Measurements from ENCODE around the gene LRRC40.
"Not testable (repeated sequence)": the region's sequence is repeated elsewhere in the genome, so short reads cannot be mapped to it uniquely, and the experiment has no call there.

The LRRC40 gene

GRCh38 chr1:70205434-70206118 lies at the start of gene LRRC40:
LRRC40 (minus strand) TSS chr1:70205579; CDS start chr1:70205540, 39 bp downstream.
- peak; percentile 91 for DNase-seq

DNA sequence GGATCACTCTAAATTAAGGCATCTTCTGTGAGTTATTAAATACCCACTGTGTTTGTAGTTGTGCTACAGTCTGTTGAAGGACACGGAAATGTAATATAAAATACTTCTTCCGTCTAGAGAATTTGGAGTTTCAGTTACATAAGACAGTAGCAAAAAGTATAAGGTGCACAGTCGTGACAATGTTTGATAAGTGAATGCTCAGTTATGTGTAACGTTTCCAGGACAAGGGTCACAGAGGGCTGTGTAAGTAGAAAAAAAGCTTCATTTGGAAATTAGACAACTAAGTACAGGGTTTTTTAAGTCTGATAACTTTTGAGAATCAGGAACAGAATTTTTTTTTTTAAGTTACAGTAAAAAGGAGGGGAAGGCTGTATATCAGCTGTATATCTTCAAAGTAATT lies 43.4 kb upstream of the LRRC40 start:
- no peak for DNase-seq

- DNase-seq: no peak
Observed at GRCh38 chr1:70247768-70248167, 42.4 kb upstream of the LRRC40 start.

DNA sequence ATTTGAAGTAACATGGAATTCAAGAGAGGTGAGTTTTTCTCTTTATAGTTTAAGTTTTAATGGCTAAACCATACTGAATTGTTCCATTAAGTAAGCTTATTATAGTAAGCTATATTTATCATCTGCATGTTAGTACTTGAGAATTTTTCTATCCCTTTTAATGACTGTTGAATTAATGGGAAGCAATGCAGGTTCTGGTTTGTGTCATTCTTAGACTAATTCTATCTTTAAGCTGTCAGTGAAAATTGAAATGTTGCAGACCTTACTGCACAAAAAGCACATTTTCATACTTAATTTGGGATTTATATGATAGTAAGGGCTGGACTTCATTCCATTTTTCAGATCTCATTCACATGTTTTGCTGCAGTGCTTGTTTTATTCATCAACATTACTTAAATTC lies 41.7 kb upstream of the LRRC40 start:
- no peak for DNase-seq

GRCh38 chr1:70239940-70240339 lies 34.6 kb upstream of the LRRC40 start:
- no peak for DNase-seq

DNA sequence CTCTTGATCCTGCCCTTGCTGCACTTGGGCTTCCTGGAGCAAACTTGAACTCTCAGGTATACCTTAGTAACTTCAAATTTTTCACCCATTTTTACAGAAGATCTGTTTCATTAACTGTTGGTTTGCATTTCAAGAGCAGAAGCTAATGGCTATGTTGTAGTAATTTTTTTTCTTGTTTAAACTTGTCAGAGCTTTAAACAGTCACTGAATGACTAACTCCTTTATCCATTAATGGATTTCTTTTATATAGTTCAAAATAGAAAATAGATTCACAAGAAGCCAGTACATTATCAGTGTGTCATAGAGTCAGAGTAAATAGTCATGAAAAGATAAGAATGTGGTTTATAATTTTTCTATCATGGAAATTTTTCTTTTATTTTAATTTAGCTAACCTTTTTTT lies 29.4 kb upstream of the LRRC40 start:
- DNase-seq: no peak

DNA sequence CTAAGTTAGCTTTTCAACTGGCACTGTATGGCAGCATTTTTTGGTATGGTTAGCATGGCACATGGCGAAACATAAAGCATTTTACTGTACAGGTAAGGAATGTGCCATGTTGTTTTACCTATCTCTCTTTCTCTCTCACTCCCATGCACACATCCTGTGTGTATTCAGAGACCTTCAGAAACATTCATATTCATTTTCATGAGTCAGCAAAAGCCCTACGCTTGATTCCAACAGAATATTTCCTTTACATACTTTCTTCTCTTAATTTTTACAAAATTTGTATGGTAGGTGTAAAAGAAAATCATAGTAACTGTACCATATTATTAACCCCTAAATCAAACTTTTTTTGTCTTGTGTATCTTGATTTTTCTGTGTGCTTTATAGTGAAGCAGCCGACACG lies 26.1 kb upstream of the LRRC40 start:
- DNase-seq: no peak

DNA sequence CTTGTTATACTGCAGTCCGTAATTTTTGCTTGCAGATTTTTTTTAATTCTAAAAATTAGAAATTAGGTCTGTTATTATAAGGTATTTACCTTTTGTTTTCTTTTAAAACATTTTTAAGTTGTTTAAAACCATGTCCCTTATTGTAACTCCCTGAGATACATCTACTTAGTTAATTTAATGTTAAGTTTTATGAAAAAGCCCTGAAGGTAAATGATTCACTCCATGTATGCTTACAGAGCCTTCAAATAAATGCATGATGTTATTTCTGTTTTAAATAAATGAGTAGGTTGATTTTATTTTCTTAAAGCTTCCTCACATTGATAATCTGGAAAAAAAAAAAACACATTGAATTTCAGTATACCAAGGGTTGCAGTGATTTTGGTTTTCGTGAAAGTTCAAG lies 23.3 kb upstream of the LRRC40 start:
- no peak for DNase-seq

DNA sequence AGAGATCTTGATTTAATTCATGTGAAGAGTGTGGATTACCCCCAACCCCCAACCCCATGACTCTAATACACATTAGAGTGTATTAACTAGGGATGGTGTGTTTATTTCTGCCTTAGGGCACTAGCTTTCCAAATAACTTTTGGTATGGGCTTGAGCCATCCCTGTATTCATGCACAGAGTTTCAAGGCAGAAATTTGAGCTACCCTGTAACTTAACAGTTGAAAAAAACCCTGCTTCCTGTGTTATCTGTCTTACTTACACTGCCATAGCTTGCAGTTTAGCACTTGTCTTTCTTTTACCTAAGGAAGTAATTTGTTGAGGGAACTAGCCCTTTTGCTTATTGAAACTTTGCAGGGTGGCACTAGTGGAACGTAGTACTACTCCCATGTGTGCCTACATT lies 22.1 kb upstream of the LRRC40 start:
- no peak for DNase-seq

DNA sequence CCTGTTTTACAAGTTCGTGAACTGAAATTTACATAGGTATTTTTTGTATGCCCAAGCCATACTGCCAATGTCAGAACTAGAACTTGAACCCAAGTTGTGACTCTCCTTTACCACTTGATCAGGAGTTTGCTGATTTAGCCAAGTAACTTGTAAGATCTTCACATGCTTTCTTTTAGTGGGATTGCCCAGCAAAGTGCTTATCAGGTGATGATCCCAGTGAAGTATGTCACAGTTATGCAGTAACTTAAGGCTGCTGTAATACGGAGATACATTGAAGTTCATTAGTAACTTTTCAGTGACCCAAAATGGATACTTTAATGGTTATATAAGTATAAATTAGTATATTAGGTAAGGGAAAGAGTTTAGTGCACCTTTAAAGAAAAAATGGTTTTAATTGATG lies 19.6 kb upstream of the LRRC40 start:
- no peak for DNase-seq

GRCh38 chr1:70222716-70223235 lies 17.4 kb upstream of the LRRC40 start:
- DNase-seq: no peak

GRCh38 chr1:70221238-70222121 lies 16.1 kb upstream of the LRRC40 start, which contains the start of gene SRSF11:
SRSF11 (plus strand) TSS chr1:70221380; CDS start chr1:70221637, 257 bp downstream.
- peak; percentile 94 for DNase-seq

DNA sequence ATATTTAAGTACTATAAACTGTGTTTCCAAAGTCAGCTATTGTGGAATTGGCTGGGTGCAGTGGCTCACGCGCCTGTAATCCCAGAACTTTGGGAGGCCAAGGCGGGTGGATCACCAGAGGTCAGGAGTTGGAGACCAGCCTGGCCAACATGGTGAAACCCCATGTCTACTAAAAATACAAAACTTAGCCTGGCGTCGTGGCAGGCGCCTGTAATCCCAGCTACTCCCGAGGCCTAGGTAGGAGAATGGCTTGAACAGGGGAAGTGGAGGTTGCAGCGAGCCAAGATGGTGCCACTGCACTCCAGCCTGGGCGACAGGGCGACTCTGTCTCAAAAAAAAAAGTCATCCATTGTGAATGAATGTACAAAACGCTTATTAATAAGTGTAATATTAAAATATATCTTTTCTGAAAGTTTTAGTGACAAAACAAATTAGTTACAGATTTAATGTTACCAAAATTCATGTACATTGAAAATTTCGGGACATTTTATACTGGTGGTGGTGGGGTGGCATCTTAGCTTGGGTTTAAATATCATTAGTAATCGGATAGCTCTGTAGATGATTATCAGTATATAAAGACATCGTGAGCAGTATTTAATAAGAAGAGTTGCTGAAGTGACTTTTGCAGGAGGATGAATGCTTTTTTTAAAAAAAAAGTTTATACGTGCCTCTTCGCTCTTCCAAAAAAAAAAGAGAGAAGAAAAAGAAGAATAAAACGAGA lies 15.3 kb upstream of the LRRC40 start:
- DNase-seq: no peak

GRCh38 chr1:70220015-70220414 lies 14.6 kb upstream of the LRRC40 start:
- peak; percentile 23 for DNase-seq

DNA sequence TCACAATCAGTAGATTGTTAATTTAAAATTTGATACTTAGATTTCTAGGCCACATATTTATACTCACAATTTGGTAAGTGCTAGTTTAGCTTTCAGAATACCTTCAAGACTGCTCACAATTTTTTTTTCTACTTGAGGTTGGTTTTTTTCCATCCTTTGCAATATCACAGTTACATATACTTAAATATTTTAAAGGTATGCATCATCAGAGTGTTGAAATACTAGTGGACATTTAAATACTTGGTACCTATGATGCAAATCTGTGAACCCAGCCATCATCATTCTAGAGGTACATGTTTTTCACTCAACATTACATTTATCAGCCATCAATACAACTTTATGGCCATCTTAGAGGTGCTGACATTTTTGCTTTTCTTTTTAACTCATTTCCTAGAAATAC lies 6.2 kb upstream of the LRRC40 start:
- DNase-seq: no peak

GRCh38 chr1:70210820-70211219 lies 5.4 kb upstream of the LRRC40 start:
- no peak for DNase-seq

DNA sequence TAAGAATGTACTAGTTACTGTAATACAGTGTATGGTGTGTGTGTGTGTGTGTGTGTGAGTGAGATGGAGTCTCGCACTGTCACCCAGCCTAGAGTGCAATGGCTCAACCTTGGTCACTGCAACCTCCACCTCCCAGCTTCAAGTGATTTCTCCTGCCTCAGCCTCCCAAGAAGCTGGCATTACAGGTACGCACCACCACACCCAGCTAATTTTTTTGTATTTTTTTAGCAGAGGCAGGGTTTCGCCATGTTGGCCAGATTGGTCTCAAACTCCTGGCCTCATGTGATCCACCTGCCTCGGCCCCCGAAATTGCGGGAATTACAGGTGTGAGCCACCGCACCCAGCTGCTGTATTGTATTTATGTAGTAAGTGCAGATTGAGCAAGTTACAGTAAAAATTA lies 2.9 kb upstream of the LRRC40 start:
- DNase-seq: no peak

DNA sequence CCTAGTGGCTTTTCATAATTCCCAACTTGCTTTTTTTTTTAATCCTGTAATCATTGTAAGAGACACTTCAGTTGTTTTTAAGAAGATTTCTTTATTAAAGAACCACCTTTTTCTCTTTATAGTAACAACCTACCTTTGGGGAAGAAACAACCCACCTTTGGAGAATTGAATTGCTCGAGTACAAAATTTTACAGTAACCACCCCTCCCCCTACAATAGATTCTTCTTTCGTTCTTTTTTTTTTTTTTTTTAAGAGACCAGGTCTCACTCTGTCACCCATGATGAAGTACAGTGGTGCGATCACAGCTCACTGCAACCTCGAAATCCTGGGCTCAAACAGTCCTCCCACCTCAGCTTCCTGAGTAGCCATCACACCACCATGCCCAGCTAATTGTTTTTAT lies 2.1 kb upstream of the LRRC40 start:
- no peak for DNase-seq

GRCh38 chr1:70206833-70207232 lies 1.5 kb upstream of the LRRC40 start:
- DNase-seq: not testable (repeated sequence)

GRCh38 chr1:70205071-70205433 lies 327 bp downstream of the LRRC40 start:
- DNase-seq: no peak

DNA sequence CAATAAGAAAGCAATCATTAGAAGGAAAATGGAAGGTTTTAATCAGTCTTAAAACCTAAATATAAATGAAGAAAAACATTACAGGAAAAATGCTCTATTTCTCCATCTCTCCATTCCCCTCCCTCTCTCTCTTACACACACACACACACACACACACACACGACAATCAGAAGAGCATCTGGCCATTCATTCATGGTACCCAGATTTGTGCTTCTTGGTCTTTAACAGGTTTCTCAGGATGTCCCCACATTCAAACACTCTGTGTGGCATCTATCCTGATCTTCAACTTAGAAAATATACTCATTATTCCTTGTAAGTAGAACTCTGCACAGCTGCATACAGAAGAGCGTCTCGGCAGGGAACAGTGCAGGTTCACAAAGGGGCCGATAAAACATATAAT lies 779 bp downstream of the LRRC40 start:
- no peak for DNase-seq

DNA sequence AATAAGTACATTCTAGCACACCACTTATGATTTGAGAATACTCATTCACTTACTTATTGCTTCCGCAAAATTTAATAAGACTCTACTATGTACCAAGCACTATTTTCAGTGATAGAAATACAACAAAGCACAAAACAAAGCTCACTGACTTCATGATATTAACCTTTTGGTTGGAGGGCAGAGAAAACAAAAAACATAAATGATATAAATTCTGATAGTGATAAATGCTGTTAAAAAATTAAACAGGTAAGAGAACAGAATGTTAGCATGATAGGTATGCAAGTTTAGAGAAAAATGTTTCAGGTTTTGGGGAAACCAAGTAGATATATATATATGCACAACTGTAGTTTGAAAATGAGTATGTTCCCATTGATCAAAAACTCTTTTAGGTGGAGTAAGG lies 1.2 kb downstream of the LRRC40 start:
- no peak for DNase-seq

DNA sequence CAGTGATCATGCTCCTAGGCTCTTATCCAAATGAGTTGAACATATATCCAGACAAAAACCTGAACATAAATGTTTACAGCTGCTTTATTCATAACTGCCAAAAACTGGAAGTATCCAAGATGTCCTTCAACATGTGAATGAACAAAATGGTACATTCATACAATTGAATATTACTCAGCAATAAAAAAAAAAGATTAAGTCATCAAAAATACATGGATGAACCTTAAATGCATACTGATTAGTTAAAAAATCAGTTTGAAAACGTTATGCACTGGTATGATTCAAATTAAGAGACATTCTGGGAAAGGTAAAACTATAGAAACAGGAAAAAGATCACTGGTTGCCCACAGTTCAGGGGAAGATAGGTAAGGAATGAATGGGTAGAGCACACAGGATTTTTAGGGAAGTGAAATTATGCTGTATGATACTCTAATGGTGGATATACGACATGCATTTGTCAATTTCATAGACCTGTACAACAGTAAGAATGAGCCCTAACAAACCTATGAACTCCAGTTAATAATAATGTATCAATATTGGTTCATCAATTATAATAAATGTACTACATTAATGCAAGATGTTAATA lies 3.1 kb downstream of the LRRC40 start:
- no peak for DNase-seq

Measured in GDM1 (cell line).